IPS-15b (cell line): ENCODE data around the gene VRTN.
"Not testable (repeated sequence)": the region's sequence is repeated elsewhere in the genome, so short reads cannot be mapped to it uniquely, and the experiment has no call there.

ENCODE experiments used
- H3K27me3 ChIP-seq: one replicate; pipeline ENCODE4 v1.6.1; 2013; ENCODE audit warnings: low read length; ENCODE audit not compliant: control insufficient read depth, insufficient read depth
- H3K36me3 ChIP-seq: one replicate; pipeline ENCODE4 v1.6.1; 2013; ENCODE audit warnings: low read length; ENCODE audit not compliant: control insufficient read depth, insufficient read depth
- H3K4me1 ChIP-seq: one replicate; pipeline ENCODE4 v1.6.1; 2013; ENCODE audit warnings: mild to moderate bottlenecking, low read length; ENCODE audit not compliant: control insufficient read depth, insufficient read depth
- H3K4me3 ChIP-seq: one replicate; pipeline ENCODE4 v1.5.1; 2013; ENCODE audit warnings: low read depth, low read length
- H3K9ac ChIP-seq: one replicate; pipeline ENCODE4 v1.6.1; 2013; ENCODE audit warnings: low read depth, mild to moderate bottlenecking, low read length
- H3K9me3 ChIP-seq: one replicate; pipeline ENCODE4 v1.6.1; 2013; ENCODE audit warnings: mild to moderate bottlenecking, low read length; ENCODE audit not compliant: control insufficient read depth, insufficient read depth

The VRTN gene

DNA sequence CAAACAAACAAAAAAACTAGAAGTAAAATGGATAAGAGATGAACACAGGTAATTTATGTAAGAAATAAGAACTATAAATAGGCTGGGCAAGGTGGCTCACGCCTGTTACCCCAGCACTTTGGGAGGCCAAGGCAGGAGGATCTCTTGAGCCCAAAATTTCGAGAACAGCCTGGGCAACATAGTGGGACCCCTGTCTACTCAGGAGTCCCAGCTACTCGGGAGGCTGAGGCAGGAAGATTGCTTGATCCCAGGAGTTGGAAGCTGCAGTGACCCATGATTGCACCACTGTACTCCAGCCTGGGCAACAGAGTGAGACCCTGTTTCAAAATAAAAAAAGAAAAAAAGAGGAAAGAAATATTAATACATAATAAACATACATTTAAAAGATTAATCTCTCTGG, 22.8 kb upstream of the VRTN start:
- Histone ChIP-seq H3K4me1 (peaks cover 21% of the 10 kb centered on the region), H3K9ac (no peak overlapping the region), H3K27me3 (no peaks in the 10 kb centered on the region), H3K36me3 (no peaks in the 10 kb centered on the region), H3K4me3 (no peak overlapping the region), H3K9me3 (no peaks in the 10 kb centered on the region)

GRCh38 chr14:74326369-74327152, 21.7 kb upstream of the VRTN start:
- no peaks in the 10 kb centered on the region for H3K9me3 ChIP-seq
- no peaks in the 10 kb centered on the region for H3K36me3 ChIP-seq
- peak overlapping the region; percentile 41 for H3K9ac ChIP-seq
- H3K4me1 ChIP-seq = peaks cover 21% of the 10 kb centered on the region
- H3K4me3 ChIP-seq = peak overlapping the region; percentile 50
- H3K27me3 ChIP-seq = no peaks in the 10 kb centered on the region

GRCh38 chr14:74329950-74330552, 18.2 kb upstream of the VRTN start:
- not testable (repeated sequence) for H3K4me3 ChIP-seq, H3K9ac ChIP-seq, H3K27me3 ChIP-seq, H3K36me3 ChIP-seq, H3K9me3 ChIP-seq
- peaks cover 20% of the 10 kb centered on the region for H3K4me1 ChIP-seq

- H3K27me3 ChIP-seq = no peaks in the 10 kb centered on the region
- no peaks in the 10 kb centered on the region for H3K36me3 ChIP-seq
- no peaks in the 10 kb centered on the region for H3K4me1 ChIP-seq
- H3K9me3 ChIP-seq = no peaks in the 10 kb centered on the region
- H3K4me3 ChIP-seq = no peak overlapping the region
- no peak overlapping the region for H3K9ac ChIP-seq
Observed at GRCh38 chr14:74333909-74334308, 14.4 kb upstream of the VRTN start.

DNA sequence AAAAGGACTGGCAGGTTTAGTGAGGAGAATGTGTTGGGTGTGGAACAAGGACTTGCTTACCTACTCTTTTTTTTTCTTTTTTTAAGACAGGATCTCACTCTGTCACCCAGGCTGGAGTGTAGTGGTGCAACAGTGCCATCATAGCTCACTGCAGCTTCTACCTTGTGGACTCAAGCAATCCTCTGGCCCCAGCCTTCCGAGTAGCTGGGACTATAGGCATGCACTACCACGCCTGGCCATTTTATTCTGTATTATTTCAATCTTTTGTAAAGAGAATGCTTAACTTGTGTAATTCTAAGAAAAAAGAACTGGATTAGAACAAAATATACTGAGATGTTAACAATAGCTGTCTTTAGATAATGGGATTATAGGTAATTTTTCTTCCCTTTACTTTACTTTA, 1.9 kb upstream of the VRTN start:
- Histone ChIP-seq H3K4me3 (no peak overlapping the region), H3K4me1 (peaks cover 7% of the 10 kb centered on the region), H3K36me3 (no peaks in the 10 kb centered on the region), H3K9ac (no peak overlapping the region), H3K9me3 (no peaks in the 10 kb centered on the region), H3K27me3 (no peaks in the 10 kb centered on the region)

DNA sequence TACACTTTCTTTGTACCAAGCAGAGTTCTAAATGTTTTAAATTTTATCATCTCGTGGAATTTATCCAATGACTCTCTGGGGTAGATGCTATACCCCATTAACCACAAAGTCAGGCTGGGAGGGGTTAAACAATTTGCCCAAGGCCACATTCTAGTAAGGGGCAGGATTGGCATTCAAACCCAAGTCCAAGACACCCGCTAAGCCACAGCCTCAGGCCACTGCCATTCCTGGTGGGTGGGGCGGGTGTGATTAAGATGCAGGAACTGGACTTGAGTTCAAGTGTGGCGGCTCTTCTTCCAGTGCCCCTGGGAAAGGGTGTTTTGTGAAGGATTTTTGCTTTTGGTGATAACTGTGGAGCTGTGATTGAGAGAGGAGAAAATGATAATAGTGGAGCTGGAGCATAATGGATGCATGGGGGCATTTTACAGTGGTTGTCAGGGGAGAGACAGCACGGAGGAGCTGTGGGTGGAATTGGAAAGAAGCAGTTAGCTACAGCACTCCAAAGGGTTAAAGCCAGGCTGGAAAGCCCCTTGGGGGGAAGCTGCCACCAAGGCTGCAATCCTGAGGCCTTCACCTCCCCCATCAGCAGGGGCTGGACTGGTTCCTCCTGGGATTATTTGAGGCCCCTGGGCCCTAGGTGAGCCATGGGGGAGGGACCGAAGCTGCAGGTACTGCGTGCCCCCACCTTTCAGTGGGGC, 1.0 kb upstream of the VRTN start:
- H3K36me3 ChIP-seq = no peaks in the 10 kb centered on the region
- peaks cover 7% of the 10 kb centered on the region for H3K4me1 ChIP-seq
- no peaks in the 10 kb centered on the region for H3K27me3 ChIP-seq
- peak overlapping the region; percentile 99 for H3K9ac ChIP-seq
- H3K4me3 ChIP-seq = peak overlapping the region; percentile 94
- no peaks in the 10 kb centered on the region for H3K9me3 ChIP-seq

DNA sequence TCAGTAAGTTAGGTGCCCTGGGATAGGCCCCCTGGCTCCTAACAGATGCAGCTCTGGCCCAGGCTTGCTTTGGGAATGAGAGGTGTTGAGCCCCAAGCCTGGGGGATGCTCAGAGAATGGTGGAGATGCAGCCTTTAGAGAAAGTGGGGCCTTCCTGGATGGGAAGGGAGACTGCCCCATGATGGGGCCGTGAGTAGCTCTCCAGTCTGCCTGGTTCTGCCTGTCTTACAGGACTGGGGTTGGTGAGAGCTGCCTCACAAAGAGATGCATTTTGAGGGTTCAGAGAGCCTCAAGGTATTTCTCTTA, 523 bp upstream of the VRTN start:
- peak overlapping the region; percentile 99 for H3K9ac ChIP-seq
- H3K36me3 ChIP-seq = no peaks in the 10 kb centered on the region
- H3K9me3 ChIP-seq = no peaks in the 10 kb centered on the region
- no peaks in the 10 kb centered on the region for H3K27me3 ChIP-seq
- H3K4me1 ChIP-seq = peaks cover 7% of the 10 kb centered on the region
- peak overlapping the region; percentile 94 for H3K4me3 ChIP-seq

DNA sequence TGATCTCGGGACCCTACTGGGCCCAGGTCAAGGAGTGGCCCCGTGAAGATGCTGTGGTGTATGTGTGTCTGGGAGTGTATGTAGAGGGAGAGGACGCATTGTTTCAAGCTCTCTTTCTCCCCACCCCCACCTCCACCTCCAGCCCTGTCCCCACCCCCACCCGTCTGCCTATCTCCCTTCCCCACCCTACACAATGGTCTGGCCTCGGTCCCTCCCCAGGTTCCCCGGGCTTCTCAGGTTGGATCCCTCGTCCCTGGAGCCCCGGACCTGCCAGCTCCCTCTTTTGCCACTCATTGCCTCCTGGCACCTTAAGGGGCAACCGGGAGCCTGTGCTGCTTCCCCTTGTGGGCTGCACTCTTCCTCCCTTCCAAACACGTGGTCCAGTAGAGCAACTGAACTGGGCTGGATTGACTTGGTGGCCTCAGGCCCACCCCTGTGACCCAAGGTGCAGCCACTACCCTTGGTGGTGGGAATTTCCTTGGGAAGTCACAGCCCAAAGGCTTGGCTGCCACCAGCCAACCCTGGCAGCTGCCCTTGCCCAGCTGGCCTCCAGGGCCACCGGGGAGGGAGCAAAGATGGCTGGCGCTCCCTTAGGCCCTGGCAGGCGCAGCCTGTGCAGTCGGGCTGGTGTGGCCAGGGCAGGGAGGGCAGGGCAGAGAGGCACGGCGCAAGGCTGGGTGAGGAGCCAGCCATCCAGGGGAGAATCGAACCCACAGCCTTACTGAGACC, 628 bp downstream of the VRTN start:
- Histone ChIP-seq H3K4me3 (peak overlapping the region; percentile 94), H3K9me3 (no peaks in the 10 kb centered on the region), H3K36me3 (no peaks in the 10 kb centered on the region), H3K9ac (peak overlapping the region; percentile 99), H3K4me1 (peaks cover 10% of the 10 kb centered on the region), H3K27me3 (no peaks in the 10 kb centered on the region)

DNA sequence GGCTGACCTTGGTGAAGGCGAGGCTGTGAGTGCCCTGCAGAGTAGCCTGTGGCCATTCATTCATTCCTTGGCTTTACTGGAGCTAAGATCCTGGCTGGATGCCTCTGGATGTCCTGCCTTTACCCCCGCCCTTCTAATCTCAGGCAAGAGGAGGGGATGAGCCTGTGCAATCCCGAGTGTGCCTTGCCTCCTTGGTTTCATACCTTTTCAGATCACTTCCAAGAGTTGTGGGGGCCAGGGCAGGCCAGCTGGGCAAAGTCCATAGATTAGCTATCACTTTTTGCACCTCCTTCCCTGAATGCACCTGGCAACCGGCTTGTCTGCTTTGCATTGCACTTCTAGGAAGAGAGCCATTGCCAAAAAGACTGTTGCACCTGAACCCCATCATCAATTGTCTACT, 1.5 kb downstream of the VRTN start:
- Histone ChIP-seq H3K4me3 (peak overlapping the region; percentile 94), H3K9ac (peak overlapping the region; percentile 99), H3K36me3 (no peaks in the 10 kb centered on the region), H3K27me3 (no peaks in the 10 kb centered on the region), H3K4me1 (peaks cover 10% of the 10 kb centered on the region), H3K9me3 (no peaks in the 10 kb centered on the region)

DNA sequence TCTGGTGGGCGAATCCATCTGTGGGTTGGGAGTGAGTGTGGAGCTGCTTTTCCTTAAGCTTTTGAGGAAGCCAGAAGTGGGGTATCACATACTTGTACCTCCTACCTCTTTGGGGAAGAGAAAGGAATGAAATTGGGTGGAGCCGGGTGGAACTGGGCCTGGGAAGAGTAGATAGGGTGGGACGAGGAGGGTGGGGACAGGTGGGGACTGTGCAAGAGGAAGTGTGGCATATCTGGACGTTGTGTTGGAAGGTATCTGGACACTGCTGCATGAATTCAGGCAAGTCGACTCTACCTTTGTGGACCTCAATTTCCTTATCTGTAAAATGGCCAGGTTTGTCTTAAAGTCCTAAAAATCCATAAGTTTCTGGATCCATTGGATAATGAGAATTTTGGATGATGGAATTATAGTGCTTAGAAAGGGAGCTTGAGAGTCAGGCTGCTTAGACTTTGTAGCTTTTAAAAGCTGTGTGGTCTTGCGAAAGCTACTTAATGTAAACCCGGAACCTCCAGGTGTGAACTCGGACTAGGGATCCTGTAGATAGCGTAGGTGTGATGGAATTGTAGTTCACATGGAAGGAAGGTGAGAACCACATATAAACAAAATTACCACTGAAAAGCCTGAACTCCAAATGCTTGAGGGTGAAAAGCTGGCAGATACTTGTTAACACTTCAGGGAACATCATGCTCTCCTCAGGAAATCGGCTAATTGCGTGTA, 2.1 kb downstream of the VRTN start:
- Histone ChIP-seq H3K4me1 (peaks cover 10% of the 10 kb centered on the region), H3K4me3 (peak overlapping the region; percentile 94), H3K36me3 (no peaks in the 10 kb centered on the region), H3K27me3 (no peaks in the 10 kb centered on the region), H3K9me3 (no peaks in the 10 kb centered on the region), H3K9ac (peak overlapping the region; percentile 99)

GRCh38 chr14:74350928-74351323, 2.7 kb downstream of the VRTN start:
- Histone ChIP-seq H3K4me3 (peak overlapping the region; percentile 94), H3K9me3 (no peaks in the 10 kb centered on the region), H3K36me3 (no peaks in the 10 kb centered on the region), H3K9ac (peak overlapping the region; percentile 99), H3K27me3 (no peaks in the 10 kb centered on the region), H3K4me1 (peaks cover 10% of the 10 kb centered on the region)
